Esophagus muscularis mucosa (tissue), 4 donors: ENCODE measurements around the gene FBXW11. TPM values are rescaled to one million over a fixed set of nuclear protein-coding genes. Genes with fewer than 3 reads are reported as not detected.
"Not testable (repeated sequence)": the region's sequence is repeated elsewhere in the genome, so short reads cannot be mapped to it uniquely, and the experiment has no call there.

Experiments used
- DNase-seq: peaks from one replicate; pipeline ENCODE4 v3.0.0-alpha.2; 2017; ENCODE audit errors: extremely low spot score
- H3K27ac ChIP-seq, 4 donors: fragments of 200-600 bp; sonication (generic); replicated peaks in 1 of 4; 1 replicate in 3 of 4; 2 replicates in 1 of 4; pipeline ENCODE4 v1.5.1; 2016 to 2019; ENCODE audit warnings: mild to moderate bottlenecking in 1 of 4
- H3K27me3 ChIP-seq, 4 donors: fragments of 200-600 bp; sonication (generic); one replicate each; pipeline versions ENCODE4 v1.5.1 to v1.6.0; 2016 to 2019
- H3K36me3 ChIP-seq, 4 donors: fragments of 200-600 bp; sonication (generic); one replicate each; pipeline ENCODE4 v1.5.1; 2016 to 2019
- H3K4me1 ChIP-seq, 4 donors: fragments of 200-600 bp; sonication (generic); one replicate each; pipeline ENCODE4 v1.5.1; 2016 to 2019
- H3K4me3 ChIP-seq, 4 donors: fragments of 200-600 bp; sonication (generic); 1 replicate in 2 of 4; 2 replicates in 2 of 4; pipeline ENCODE4 v1.5.1; 2016 to 2019; ENCODE audit warnings: mild to moderate bottlenecking in 4 of 4, moderate library complexity in 1 of 4
- H3K9me3 ChIP-seq, 4 donors: fragments of 200-600 bp; sonication (generic); 1 replicate in 3 of 4; 2 replicates in 1 of 4; pipeline ENCODE4 v1.5.1; 2016 to 2019
- CTCF ChIP-seq, 3 experiments: fragments of 200-600 bp in 2 of 3; fragments of 450-650 bp in 1 of 3; sonication (generic) in 2 of 3; IDR thresholded peaks; one replicate each; pipeline ENCODE4 v1.5.1; 2017 to 2019; ENCODE audit warnings: antibody characterized with exemption in 3 of 3, mild to moderate bottlenecking in 2 of 3, moderate library complexity in 1 of 3
- EP300 ChIP-seq: sonication (generic); formaldehyde crosslinking; IDR thresholded peaks from one replicate; pipeline ENCODE4 v1.6.1; 2017; ENCODE audit warnings: antibody characterized with exemption
- POLR2A ChIP-seq: fragments of 450-650 bp; IDR thresholded peaks from one replicate; pipeline ENCODE4 v1.6.1; 2017; ENCODE audit warnings: antibody characterized with exemption, moderate library complexity, mild to moderate bottlenecking, low read depth
- POLR2AphosphoS5 ChIP-seq, 2 donors: sonication (generic); formaldehyde crosslinking; IDR thresholded peaks; one replicate each; pipeline ENCODE4 v1.6.1; 2017; ENCODE audit warnings: antibody characterized with exemption in 2 of 2
- whole genome bisulfite sequencing: methylation state at CpG from one replicate; pipeline ENCODE4 v1.1.5; 2018; 5-methylcytosine and 5-hydroxymethylcytosine counted together
- intact Hi-C: fragments of 100-400 bp; cut with DNase I; formaldehyde crosslinking; loops from one replicate; pipeline ENCODE4 v1.15.1; 2023
- total RNA-seq, 4 donors: library from RNA; depleted of rRNA; stranded (reverse); fragments of >200 nt; gene quantifications; one replicate each; pipeline versions ENCODE4 v1.1.0 to v1.2.1, GENCODE V29; 2016

Gene FBXW11
- total RNA-seq, 4 donors from 2014 or later: 60.8 to 75.6 (median 66.3) TPM

DNA sequence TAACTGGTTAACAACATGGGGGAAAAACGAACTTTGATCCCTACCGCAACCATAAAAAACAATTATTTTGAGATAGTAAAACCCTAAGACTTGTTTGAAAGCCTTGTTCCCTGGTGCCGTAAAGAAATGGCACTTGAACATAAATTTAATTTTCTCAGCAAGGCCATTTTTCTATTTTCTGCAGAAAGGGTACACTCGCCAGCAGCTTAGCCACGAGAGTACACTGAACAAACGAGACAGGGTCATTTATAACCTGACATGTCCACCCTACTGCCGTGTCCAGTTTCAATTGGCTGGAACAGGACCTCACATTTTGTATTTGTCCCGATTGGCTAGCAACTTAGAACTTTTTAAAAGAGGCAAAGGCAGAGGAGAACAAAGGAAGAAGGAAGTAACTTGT lies 26.8 kb downstream of the FBXW11 start:
- Histone ChIP-seq H3K27ac (no peak overlapping the region), H3K36me3 (no peaks in the 10 kb centered on the region), H3K4me3 (no peak overlapping the region), H3K9me3 (peaks cover 0 to 13% (median 9%) of the 10 kb centered on the region in 4 donors), H3K4me1 (peaks cover 15 to 34% (median 24%) of the 10 kb centered on the region in 4 donors), H3K27me3 (no peaks in the 10 kb centered on the region)
- 96% methylated on average over 8 of the region's 8 CpGs for WGBS
- TF ChIP-seq CTCF (IDR thresholded peaks at IDR 0.05): no peak
- TF ChIP-seq POLR2AphosphoS5 (IDR thresholded peaks at IDR 0.05): no peak
- TF ChIP-seq EP300: no peak
- no peak for TF ChIP-seq POLR2A
- no peak for DNase-seq
- intact Hi-C loops: no loop called here

DNA sequence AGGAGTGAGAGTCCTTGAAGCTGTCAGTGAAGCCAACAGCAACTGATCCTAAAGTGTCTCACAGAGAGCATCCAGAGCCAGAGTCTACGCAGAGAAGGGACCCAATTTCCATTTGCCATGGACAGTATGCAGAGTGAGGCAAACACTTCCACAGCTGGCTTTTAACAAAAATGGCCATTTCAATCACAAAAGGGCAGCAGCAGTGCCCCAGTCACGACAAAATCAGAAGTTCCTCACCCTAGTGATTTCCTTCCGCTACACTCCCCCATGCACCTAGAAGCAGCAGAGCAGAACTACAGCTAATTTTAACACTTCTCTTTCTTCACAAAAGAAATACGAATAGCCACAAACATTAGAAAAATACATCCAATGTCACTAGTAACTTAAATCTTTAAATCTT lies 27.9 kb downstream of the FBXW11 start:
- DNase-seq: no peak
- no peaks in the 10 kb centered on the region for H3K27me3 ChIP-seq
- no peak overlapping the region for H3K4me3 ChIP-seq
- H3K36me3 ChIP-seq: no peaks in the 10 kb centered on the region
- 91% methylated on average over 4 of the region's 4 CpGs for WGBS
- no peak overlapping the region for H3K27ac ChIP-seq
- intact Hi-C loops: no loop called here
- TF ChIP-seq POLR2A (no peak), EP300 (no peak), CTCF (IDR thresholded peaks at IDR 0.05) (no peak), POLR2AphosphoS5 (IDR thresholded peaks at IDR 0.05) (no peak)
- peaks cover 0 to 13% (median 9%) of the 10 kb centered on the region in 4 donors for H3K9me3 ChIP-seq
- H3K4me1 ChIP-seq: peaks cover 16 to 28% (median 27%) of the 10 kb centered on the region in 4 donors

DNA sequence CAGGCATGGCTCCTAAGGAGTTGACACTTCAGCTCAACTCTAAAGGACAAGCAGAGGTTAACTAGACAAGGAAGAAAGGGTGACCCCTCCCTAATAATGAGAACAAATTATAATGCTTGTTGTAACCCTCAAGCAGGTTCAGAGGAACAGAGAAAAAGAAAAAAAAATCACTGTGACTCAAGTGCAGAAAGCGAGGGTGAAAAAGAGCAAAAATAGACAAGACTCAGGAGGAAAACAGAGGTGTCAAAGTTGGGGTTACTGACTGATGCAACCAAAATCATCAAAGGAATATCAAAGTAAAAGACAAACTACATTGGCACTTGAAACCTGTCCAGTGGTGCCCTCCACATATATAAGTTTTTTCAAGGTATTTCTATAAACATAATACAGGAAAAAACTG lies 28.4 kb downstream of the FBXW11 start:
- H3K27ac ChIP-seq: no peak overlapping the region
- H3K4me3 ChIP-seq: no peak overlapping the region
- H3K9me3 ChIP-seq: peaks cover 0 to 13% (median 9%) of the 10 kb centered on the region in 4 donors
- 86% methylated on average over 1 of the region's 1 CpG for WGBS
- TF ChIP-seq EP300 (no peak), POLR2AphosphoS5 (IDR thresholded peaks at IDR 0.05) (no peak), CTCF (IDR thresholded peaks at IDR 0.05) (no peak), POLR2A (no peak)
- no peaks in the 10 kb centered on the region for H3K36me3 ChIP-seq
- H3K27me3 ChIP-seq: no peaks in the 10 kb centered on the region
- H3K4me1 ChIP-seq: peaks cover 19 to 33% (median 31%) of the 10 kb centered on the region in 4 donors
- intact Hi-C loops: no loop called here
- DNase-seq: no peak

DNA sequence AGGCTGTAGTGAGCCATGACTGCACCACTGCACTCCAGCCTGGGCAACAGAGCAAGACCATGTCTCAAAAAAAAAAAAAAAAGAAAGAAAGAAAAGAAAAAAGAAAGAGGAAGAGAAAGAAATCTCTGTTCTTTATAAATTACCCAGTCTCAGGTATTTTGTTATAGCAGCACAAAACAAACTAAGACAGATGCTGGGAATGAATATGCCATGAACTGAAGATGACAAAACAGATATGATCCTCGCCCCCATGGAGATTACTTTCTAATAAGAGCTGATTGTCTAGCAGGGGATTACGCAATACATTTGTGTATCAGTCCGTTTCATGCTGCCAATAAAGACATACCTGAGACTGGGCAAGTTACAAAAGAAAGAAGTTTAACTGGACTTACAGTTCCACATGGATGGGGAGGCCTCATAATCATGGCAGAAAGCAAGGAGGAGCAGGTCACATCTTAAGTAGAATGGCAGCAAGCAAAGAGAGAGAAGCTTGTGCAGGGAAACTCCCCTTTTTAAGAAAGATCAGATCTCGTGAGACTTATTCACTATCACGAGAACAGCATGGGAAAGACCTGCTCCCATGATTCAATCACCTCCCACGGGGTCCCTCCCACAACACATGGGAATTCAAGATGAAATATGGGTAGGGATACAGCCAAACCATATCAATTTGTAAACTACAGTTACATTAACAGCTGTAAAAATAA lies 29.0 kb downstream of the FBXW11 start:
- DNase-seq, H3K27ac ChIP-seq, H3K4me3 ChIP-seq, intact Hi-C loops, H3K36me3 ChIP-seq, H3K27me3 ChIP-seq: not testable (repeated sequence)
- peaks cover 0 to 13% (median 9%) of the 10 kb centered on the region in 4 donors for H3K9me3 ChIP-seq
- 85% methylated on average over 6 of the region's 6 CpGs for WGBS
- H3K4me1 ChIP-seq: peaks cover 19 to 39% (median 36%) of the 10 kb centered on the region in 4 donors

- H3K36me3 ChIP-seq: no peaks in the 10 kb centered on the region
- H3K27me3 ChIP-seq: no peaks in the 10 kb centered on the region
- H3K9me3 ChIP-seq: peaks cover 0 to 13% (median 9%) of the 10 kb centered on the region in 4 donors
- DNase-seq: no peak
- no peak overlapping the region for H3K4me3 ChIP-seq
- TF ChIP-seq CTCF (IDR thresholded peaks at IDR 0.05) (no peak), POLR2AphosphoS5 (IDR thresholded peaks at IDR 0.05) (no peak), EP300 (no peak), POLR2A (no peak)
- 68% methylated on average over 5 of the region's 5 CpGs for WGBS
- intact Hi-C loops: no loop called here
- H3K4me1 ChIP-seq: peaks cover 26 to 49% (median 46%) of the 10 kb centered on the region in 4 donors
- no peak overlapping the region for H3K27ac ChIP-seq
Observed at GRCh38 chr5:171975877-171976667, 30.4 kb downstream of the FBXW11 start.
